ENCODE data around the gene EDNRB. TPM values are rescaled to one million over a fixed set of nuclear protein-coding genes. Genes with fewer than 3 reads are reported as not detected.

EDNRB gene
- polyA plus RNA-seq, 3 donors, result 0.08 to 0.53 (median 0.37) TPM

DNA sequence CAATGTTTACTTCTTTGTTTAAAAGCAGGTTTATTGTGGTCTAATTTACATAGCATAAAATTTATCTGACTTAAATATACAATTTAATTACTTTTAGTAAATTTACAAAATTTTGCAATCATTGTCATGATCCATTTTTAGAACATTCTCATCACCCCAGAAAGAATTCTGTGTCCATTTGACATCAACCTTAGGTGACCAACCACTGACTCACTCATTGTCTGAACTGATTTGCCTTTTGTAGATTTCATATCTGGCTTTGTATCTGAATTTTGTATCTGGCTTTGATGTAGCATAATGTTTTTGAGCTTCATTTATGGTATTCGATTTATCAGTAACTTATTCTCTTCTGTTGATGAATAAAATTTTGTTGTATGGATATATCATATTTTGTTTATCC, 40.4 kb downstream of the EDNRB start:
- Mint-ChIP-seq H3K4me1 (no peaks in the 10 kb centered on the region), H3K27ac (no peak overlapping the region), H3K4me3 (no peak overlapping the region), H3K9me3 (peaks cover 0 to 2% (median 0%) of the 10 kb centered on the region in 7 donors), H3K36me3 (no peaks in the 10 kb centered on the region), H3K27me3 (ENCODE audit: low read depth in 3 of 3) (no peaks in the 10 kb centered on the region)
- Histone ChIP-seq H3K9me3 (replicated peaks in 1 of 2; ENCODE audit: control insufficient read depth in 1 of 2, insufficient read depth in 1 of 2, low read length in 2 of 2) (no peaks in the 10 kb centered on the region), H3K9ac (ENCODE audit: insufficient read depth, low read length, poor library complexity, severe bottlenecking) (no peak overlapping the region), H4K20me1 (ENCODE audit: insufficient read depth, low read length) (no peaks in the 10 kb centered on the region), H3K4me1 (ENCODE audit: control insufficient read depth in 1 of 2, insufficient read depth in 2 of 2, low read length in 2 of 2) (no peaks in the 10 kb centered on the region), H3K79me2 (ENCODE audit: insufficient read depth, low read length) (no peaks in the 10 kb centered on the region), H3K27me3 (ENCODE audit: control insufficient read depth in 2 of 2, insufficient read depth in 2 of 2, low read length in 2 of 2) (no peaks in the 10 kb centered on the region), H3K36me3 (replicated peaks in 1 of 2; ENCODE audit: control insufficient read depth in 1 of 2, insufficient read depth in 2 of 2, low read length in 2 of 2) (no peaks in the 10 kb centered on the region), H2AFZ (ENCODE audit: insufficient read depth, low read depth, low read length, poor library complexity, severe bottlenecking) (no peak overlapping the region), H3K27ac (ENCODE audit: low read depth in 1 of 2, low read length in 2 of 2) (no peak overlapping the region), H3K4me2 (replicated peaks; ENCODE audit: extremely low read depth, low read length, poor library complexity, severe bottlenecking) (no peak overlapping the region), H3K4me3 (replicated peaks in 1 of 3; ENCODE audit: low read depth in 2 of 3, low read length in 3 of 3) (no peak overlapping the region)
- no peak for DNase-seq
- TF ChIP-seq, protein P1, sequence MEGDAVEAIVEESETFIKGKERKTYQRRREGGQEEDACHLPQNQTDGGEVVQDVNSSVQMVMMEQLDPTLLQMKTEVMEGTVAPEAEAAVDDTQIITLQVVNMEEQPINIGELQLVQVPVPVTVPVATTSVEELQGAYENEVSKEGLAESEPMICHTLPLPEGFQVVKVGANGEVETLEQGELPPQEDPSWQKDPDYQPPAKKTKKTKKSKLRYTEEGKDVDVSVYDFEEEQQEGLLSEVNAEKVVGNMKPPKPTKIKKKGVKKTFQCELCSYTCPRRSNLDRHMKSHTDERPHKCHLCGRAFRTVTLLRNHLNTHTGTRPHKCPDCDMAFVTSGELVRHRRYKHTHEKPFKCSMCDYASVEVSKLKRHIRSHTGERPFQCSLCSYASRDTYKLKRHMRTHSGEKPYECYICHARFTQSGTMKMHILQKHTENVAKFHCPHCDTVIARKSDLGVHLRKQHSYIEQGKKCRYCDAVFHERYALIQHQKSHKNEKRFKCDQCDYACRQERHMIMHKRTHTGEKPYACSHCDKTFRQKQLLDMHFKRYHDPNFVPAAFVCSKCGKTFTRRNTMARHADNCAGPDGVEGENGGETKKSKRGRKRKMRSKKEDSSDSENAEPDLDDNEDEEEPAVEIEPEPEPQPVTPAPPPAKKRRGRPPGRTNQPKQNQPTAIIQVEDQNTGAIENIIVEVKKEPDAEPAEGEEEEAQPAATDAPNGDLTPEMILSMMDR (IDR thresholded peaks at IDR 0.05), result no peak
- intact Hi-C loops (cut with micrococcal nuclease), result no loop called here
- no CpG with 5 or more reads among the region's 1 CpG for WGBS (ENCODE audit: insufficient coverage)

DNA sequence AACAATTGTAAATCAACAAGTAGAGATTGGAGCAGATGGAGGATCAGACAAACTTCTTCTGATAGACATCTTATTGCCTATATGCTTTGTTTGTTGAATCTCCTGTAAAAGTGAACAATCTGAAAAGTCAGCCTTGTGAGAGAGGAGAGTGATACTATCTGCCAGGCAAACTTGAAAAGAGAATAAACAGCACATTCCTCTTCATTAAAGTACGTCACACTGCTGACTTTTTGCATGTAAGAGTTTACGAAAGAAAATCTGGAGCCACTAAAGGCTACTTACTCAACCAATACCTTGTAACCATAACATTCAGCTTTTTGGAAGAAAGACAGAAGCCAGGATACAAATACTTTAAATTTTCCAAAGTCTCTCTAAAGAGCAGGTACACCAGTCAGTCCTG, 42.5 kb downstream of the EDNRB start:
- Histone ChIP-seq H3K4me3 (replicated peaks in 1 of 3; ENCODE audit: low read depth in 2 of 3, low read length in 3 of 3) (no peak overlapping the region), H4K20me1 (ENCODE audit: insufficient read depth, low read length) (no peaks in the 10 kb centered on the region), H3K27ac (ENCODE audit: low read depth in 1 of 2, low read length in 2 of 2) (no peak overlapping the region), H3K36me3 (replicated peaks in 1 of 2; ENCODE audit: control insufficient read depth in 1 of 2, insufficient read depth in 2 of 2, low read length in 2 of 2) (no peaks in the 10 kb centered on the region), H3K9me3 (replicated peaks in 1 of 2; ENCODE audit: control insufficient read depth in 1 of 2, insufficient read depth in 1 of 2, low read length in 2 of 2) (no peaks in the 10 kb centered on the region), H3K27me3 (ENCODE audit: control insufficient read depth in 2 of 2, insufficient read depth in 2 of 2, low read length in 2 of 2) (no peaks in the 10 kb centered on the region), H2AFZ (ENCODE audit: insufficient read depth, low read depth, low read length, poor library complexity, severe bottlenecking) (no peak overlapping the region), H3K4me2 (replicated peaks; ENCODE audit: extremely low read depth, low read length, poor library complexity, severe bottlenecking) (no peak overlapping the region), H3K79me2 (ENCODE audit: insufficient read depth, low read length) (no peaks in the 10 kb centered on the region), H3K9ac (ENCODE audit: insufficient read depth, low read length, poor library complexity, severe bottlenecking) (no peak overlapping the region), H3K4me1 (ENCODE audit: control insufficient read depth in 1 of 2, insufficient read depth in 2 of 2, low read length in 2 of 2) (no peaks in the 10 kb centered on the region)
- DNase-seq, result no peak
- no peaks in the 10 kb centered on the region for H3K27me3 Mint-ChIP-seq (ENCODE audit: low read depth in 3 of 3)
- H3K36me3 Mint-ChIP-seq, result no peaks in the 10 kb centered on the region
- intact Hi-C loops (cut with micrococcal nuclease), result no loop called here
- H3K4me1 Mint-ChIP-seq, result no peaks in the 10 kb centered on the region
- no peak overlapping the region for H3K4me3 Mint-ChIP-seq
- TF ChIP-seq, protein P1 (IDR thresholded peaks at IDR 0.05), result no peak
- no CpG with 5 or more reads among the region's 2 CpGs for WGBS (ENCODE audit: insufficient coverage)
- peaks cover 0 to 2% (median 0%) of the 10 kb centered on the region in 7 donors for H3K9me3 Mint-ChIP-seq
- no peak overlapping the region for H3K27ac Mint-ChIP-seq
